Colonic mucosa (tissue), 4 donors: ENCODE data around the gene RIPOR2. TPM values are rescaled to one million over a fixed set of nuclear protein-coding genes. Genes with fewer than 3 reads are reported as not detected.

Experiments used
- DNase-seq: peaks from one replicate; pipeline ENCODE4 v3.0.0-alpha.2; 2020
- H3K27ac ChIP-seq: fragments of 200-600 bp; one replicate; pipeline ENCODE4 v1.8.0; 2021
- H3K27me3 ChIP-seq: fragments of 200-600 bp; one replicate; pipeline ENCODE4 v1.8.0; 2021
- H3K36me3 ChIP-seq: fragments of 200-600 bp; one replicate; pipeline ENCODE4 v1.8.0; 2021
- H3K4me1 ChIP-seq: fragments of 200-600 bp; one replicate; pipeline ENCODE4 v1.8.0; 2021; ENCODE audit warnings: mild to moderate bottlenecking
- H3K4me3 ChIP-seq: fragments of 200-600 bp; one replicate; pipeline ENCODE4 v1.8.0; 2021
- H3K9ac ChIP-seq, 2 donors: one replicate each; pipeline ENCODE4 v1.7.0; 2013; ENCODE audit warnings: control low read depth in 2 of 2, low read depth in 2 of 2, low read length in 2 of 2
- H3K9me3 ChIP-seq: fragments of 200-600 bp; one replicate; pipeline ENCODE4 v1.8.0; 2021
- intact Hi-C: fragments of 100-400 bp; cut with DNase I; formaldehyde crosslinking; loops from one replicate; pipeline ENCODE4 v1.14.1; 2022
- total RNA-seq, 2 donors: library from RNA; stranded (reverse); fragmentation: NEBNext Ultra II Directional in 1 of 2; extraction: Animal tissue kit (Norgen Biotek cat#: 25700) in 1 of 2; gene quantifications; one replicate each; pipeline ENCODE4 v1.2.1, GENCODE V29; 2021
- TF ChIP-seq, protein P1 (sequence below): fragments of 200-600 bp; IDR thresholded peaks from one replicate; pipeline ENCODE4 v1.8.0; 2022; ENCODE audit warnings: antibody characterized with exemption, mild to moderate bottlenecking
- donor health status: healthy.
- donor health status: DM: no; HTN: no; CAD: no.
- donor health status: DM: no; HTN: no; CAD: no.

RIPOR2 gene
- total RNA-seq, 2 donors from 2014 or later = 1.8 to 2.0 TPM

DNA sequence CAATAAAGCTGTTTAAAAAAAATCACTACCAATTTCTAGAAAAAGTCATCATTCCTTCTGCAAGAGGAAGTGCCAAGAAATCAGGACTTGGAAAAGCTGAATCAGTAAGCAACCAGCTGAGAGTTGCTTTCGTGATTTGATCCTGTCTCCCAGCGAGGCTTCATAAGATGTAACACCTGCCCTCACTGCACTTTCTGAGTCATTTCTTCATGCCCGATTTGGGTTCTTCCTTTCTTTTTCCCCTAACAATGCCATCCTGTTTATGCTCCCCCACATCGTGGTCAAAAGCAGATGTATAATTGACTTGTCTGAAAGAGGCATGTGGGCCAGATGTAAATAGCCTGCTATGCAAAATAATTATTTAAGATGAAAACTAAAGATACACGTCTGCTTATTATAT, 52.1 kb downstream of the RIPOR2 start:
- intact Hi-C loops = no loop called here
- TF ChIP-seq, protein P1, sequence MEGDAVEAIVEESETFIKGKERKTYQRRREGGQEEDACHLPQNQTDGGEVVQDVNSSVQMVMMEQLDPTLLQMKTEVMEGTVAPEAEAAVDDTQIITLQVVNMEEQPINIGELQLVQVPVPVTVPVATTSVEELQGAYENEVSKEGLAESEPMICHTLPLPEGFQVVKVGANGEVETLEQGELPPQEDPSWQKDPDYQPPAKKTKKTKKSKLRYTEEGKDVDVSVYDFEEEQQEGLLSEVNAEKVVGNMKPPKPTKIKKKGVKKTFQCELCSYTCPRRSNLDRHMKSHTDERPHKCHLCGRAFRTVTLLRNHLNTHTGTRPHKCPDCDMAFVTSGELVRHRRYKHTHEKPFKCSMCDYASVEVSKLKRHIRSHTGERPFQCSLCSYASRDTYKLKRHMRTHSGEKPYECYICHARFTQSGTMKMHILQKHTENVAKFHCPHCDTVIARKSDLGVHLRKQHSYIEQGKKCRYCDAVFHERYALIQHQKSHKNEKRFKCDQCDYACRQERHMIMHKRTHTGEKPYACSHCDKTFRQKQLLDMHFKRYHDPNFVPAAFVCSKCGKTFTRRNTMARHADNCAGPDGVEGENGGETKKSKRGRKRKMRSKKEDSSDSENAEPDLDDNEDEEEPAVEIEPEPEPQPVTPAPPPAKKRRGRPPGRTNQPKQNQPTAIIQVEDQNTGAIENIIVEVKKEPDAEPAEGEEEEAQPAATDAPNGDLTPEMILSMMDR = no peak
- Histone ChIP-seq H3K36me3 (no peaks in the 10 kb centered on the region), H3K9ac (no peak overlapping the region), H3K4me1 (no peaks in the 10 kb centered on the region), H3K9me3 (no peaks in the 10 kb centered on the region), H3K27me3 (no peaks in the 10 kb centered on the region), H3K4me3 (no peak overlapping the region), H3K27ac (no peak overlapping the region)
- DNase-seq = no peak

DNA sequence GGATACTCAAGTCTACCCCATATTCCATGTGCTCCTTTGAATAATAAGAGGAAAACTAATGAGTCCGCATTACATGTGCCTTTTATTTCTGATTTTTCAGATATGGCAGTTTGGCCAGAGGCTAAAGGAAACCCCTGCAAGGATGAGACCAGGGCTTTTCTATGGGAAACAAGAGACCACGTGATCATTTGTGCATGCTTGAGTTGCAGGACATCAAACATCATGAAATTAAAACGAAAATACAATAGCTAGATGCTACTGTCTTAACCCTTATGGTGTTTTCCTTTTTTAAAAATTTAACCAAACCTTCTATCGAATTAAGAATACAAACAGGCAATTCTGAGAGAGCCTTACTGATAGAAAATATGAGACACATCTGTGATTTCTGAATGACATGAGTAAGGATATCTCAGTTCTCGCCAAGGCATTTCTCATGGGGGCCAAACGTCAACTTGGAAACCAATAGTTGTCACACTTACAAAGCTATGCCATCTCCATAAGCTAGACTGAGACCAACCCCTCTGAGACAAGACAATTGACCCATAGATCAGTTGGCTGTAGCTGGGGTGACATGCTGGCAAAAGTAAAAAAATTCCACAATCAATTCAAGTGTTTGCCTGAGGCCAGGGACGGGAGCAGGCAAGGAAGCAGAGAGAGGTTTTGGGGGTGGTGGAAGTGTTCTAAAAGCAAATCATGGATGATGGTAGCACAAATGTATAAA, 52.8 kb downstream of the RIPOR2 start:
- no peak overlapping the region for H3K9ac ChIP-seq
- DNase-seq = no peak
- no peaks in the 10 kb centered on the region for H3K9me3 ChIP-seq
- intact Hi-C loops = no loop called here
- TF ChIP-seq, protein P1 = no peak
- H3K36me3 ChIP-seq = no peaks in the 10 kb centered on the region
- H3K27ac ChIP-seq = no peak overlapping the region
- H3K27me3 ChIP-seq = no peaks in the 10 kb centered on the region
- no peak overlapping the region for H3K4me3 ChIP-seq
- no peaks in the 10 kb centered on the region for H3K4me1 ChIP-seq

DNA sequence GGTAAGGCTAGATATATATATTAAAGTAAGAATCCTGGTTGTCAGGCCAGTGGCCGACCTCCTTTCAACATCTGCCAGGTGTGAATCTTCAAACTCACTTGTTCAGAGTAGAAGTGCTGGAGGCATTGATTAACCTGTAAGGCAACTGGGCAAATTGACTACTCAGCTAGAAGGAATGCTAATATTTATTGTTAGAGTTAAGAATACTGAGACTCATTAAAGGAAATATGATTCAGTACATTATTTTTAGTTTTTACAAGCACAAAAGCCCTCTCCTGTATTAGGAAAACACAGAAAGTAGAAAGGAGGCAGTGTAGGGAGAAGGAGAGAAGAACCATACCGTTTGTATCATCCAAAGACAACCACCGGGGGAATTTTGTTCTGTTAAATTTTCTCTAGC, 53.5 kb downstream of the RIPOR2 start:
- H3K4me3 ChIP-seq = no peak overlapping the region
- TF ChIP-seq, protein P1 = no peak
- intact Hi-C loops = no loop called here

DNA sequence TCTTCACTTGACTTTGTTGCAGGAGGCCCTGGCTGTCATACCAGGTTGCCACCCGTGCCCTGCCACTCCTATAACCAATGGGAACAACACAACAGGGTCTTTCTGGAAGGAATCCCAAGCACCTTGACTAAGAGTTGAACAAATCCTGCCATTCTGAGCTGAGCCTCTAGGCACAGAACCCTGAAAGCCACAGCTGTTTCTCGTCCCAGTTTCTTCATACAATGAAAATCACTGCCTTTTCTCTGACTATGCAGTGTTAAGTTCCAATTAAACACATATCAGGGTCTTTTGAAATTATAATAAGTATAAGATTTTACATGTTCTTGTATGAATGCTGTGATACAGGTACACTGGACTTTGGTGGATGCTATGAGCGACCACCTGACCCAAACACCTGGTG, 54.4 kb downstream of the RIPOR2 start:
- Histone ChIP-seq H3K36me3 (no peaks in the 10 kb centered on the region), H3K27me3 (no peaks in the 10 kb centered on the region), H3K4me1 (no peaks in the 10 kb centered on the region), H3K4me3 (no peak overlapping the region), H3K9me3 (no peaks in the 10 kb centered on the region), H3K9ac (no peak overlapping the region), H3K27ac (no peak overlapping the region)
- intact Hi-C loops = no loop called here
- DNase-seq = no peak
- TF ChIP-seq, protein P1 = no peak

More for the DNA sequence above, 53.5 kb downstream of the RIPOR2 start:
- H3K27ac ChIP-seq = no peak overlapping the region
- no peaks in the 10 kb centered on the region for H3K4me1 ChIP-seq
- DNase-seq = no peak
- H3K36me3 ChIP-seq = no peaks in the 10 kb centered on the region
- no peaks in the 10 kb centered on the region for H3K27me3 ChIP-seq
- no peak overlapping the region for H3K9ac ChIP-seq
- no peaks in the 10 kb centered on the region for H3K9me3 ChIP-seq

DNA sequence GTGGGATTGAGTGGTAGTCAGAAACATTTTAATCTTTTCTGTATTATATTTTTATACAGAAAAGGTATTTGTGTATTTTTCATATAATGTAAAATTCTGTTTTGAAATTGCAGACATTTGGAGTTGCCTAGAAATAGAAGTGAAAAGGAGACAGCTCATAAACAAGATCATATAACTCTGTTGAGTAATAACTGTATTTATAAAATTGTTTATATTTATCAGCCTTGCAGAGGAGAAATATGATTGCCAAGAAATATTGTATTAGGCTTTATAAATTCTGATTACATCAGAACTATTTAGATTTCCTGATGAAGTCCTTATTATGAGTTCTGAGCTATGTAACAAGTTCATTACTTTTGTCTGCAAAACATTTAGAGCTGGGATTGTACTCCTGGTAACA, 55.3 kb downstream of the RIPOR2 start:
- H3K27me3 ChIP-seq = no peaks in the 10 kb centered on the region
- H3K4me3 ChIP-seq = no peak overlapping the region
- no peaks in the 10 kb centered on the region for H3K4me1 ChIP-seq
- H3K9ac ChIP-seq = no peak overlapping the region
- intact Hi-C loops = no loop called here
- no peak overlapping the region for H3K27ac ChIP-seq
- no peaks in the 10 kb centered on the region for H3K9me3 ChIP-seq
- TF ChIP-seq, protein P1 = no peak
- no peaks in the 10 kb centered on the region for H3K36me3 ChIP-seq
- DNase-seq = no peak
